IPS-20b (cell line): ENCODE results near the gene M6PR.
A peak's percentile ranks its signal among the peaks of the same experiment; 100 is the strongest.

ENCODE experiments used
- H3K27ac ChIP-seq: one replicate; pipeline ENCODE4 v1.5.1; 2013; ENCODE audit warnings: low read length
- H3K27me3 ChIP-seq: 2 replicates; pipeline ENCODE4 v1.6.1; 2013; ENCODE audit warnings: mild to moderate bottlenecking, low read length, inconsistent platforms; ENCODE audit not compliant: insufficient read depth
- H3K36me3 ChIP-seq: 2 replicates; pipeline ENCODE4 v1.6.1; 2013; ENCODE audit warnings: low read depth, mild to moderate bottlenecking, inconsistent platforms, low read length, moderate library complexity; ENCODE audit not compliant: insufficient read depth
- H3K4me1 ChIP-seq: 2 replicates; pipeline ENCODE4 v1.6.1; 2013; ENCODE audit warnings: mild to moderate bottlenecking, control low read depth, inconsistent platforms, low read length, moderate library complexity; ENCODE audit not compliant: insufficient read depth
- H3K4me3 ChIP-seq: 2 replicates; pipeline ENCODE4 v1.5.1; 2013; ENCODE audit warnings: mild to moderate bottlenecking, low read length, inconsistent platforms
- H3K9ac ChIP-seq: 2 replicates; pipeline ENCODE4 v1.6.1; 2013; ENCODE audit warnings: low read depth, mild to moderate bottlenecking, inconsistent platforms, low read length, moderate library complexity
- H3K9me3 ChIP-seq: 2 replicates; pipeline ENCODE4 v1.6.1; 2013; ENCODE audit warnings: mild to moderate bottlenecking, low read depth, low read length, inconsistent platforms; ENCODE audit not compliant: insufficient read depth

The M6PR gene

GRCh38 chr12:8949342-8950220 is at the start of gene M6PR:
M6PR (minus strand) TSS chr12:8949645; CDS start chr12:8946404, 3,241 bp downstream.
- H3K27ac ChIP-seq, result peak within 1 kb of the TSS; percentile 98
- H3K4me3 ChIP-seq, result peak within 1 kb of the TSS; percentile 98
- peak within 1 kb of the TSS; percentile 94 for H3K9ac ChIP-seq
- peaks cover 34% of the 10 kb centered on the region for H3K36me3 ChIP-seq
- H3K27me3 ChIP-seq, result no peaks in the 10 kb centered on the region
- H3K9me3 ChIP-seq, result peaks cover 8% of the 10 kb centered on the region; the same call in 1 of the 2 replicates
- no peaks in the 10 kb centered on the region for H3K4me1 ChIP-seq

GRCh38 chr12:8996682-8997405 is 47.4 kb upstream of the M6PR start:
- no peak overlapping the region for H3K27ac ChIP-seq
- H3K4me1 ChIP-seq, result no peaks in the 10 kb centered on the region
- no peak overlapping the region for H3K9ac ChIP-seq
- no peaks in the 10 kb centered on the region for H3K27me3 ChIP-seq
- H3K36me3 ChIP-seq, result no peaks in the 10 kb centered on the region
- H3K9me3 ChIP-seq, result no peaks in the 10 kb centered on the region
- H3K4me3 ChIP-seq, result no peak overlapping the region

- Histone ChIP-seq H3K4me3 (no peak overlapping the region), H3K36me3 (no peaks in the 10 kb centered on the region), H3K27ac (no peak overlapping the region), H3K27me3 (no peaks in the 10 kb centered on the region), H3K4me1 (no peaks in the 10 kb centered on the region), H3K9me3 (no peaks in the 10 kb centered on the region), H3K9ac (no peak overlapping the region)
Measured at GRCh38 chr12:8995021-8995775, 45.8 kb upstream of the M6PR start.

GRCh38 chr12:8993827-8994226 is 44.4 kb upstream of the M6PR start:
- Histone ChIP-seq H3K36me3 (no peaks in the 10 kb centered on the region), H3K27me3 (no peaks in the 10 kb centered on the region), H3K9me3 (no peaks in the 10 kb centered on the region), H3K27ac (no peak overlapping the region), H3K4me3 (no peak overlapping the region), H3K4me1 (no peaks in the 10 kb centered on the region), H3K9ac (no peak overlapping the region)

GRCh38 chr12:8991371-8992345 is 42.2 kb upstream of the M6PR start:
- Histone ChIP-seq H3K4me1 (no peaks in the 10 kb centered on the region), H3K9me3 (no peaks in the 10 kb centered on the region), H3K27me3 (no peaks in the 10 kb centered on the region)

GRCh38 chr12:8989413-8989812 is 40.0 kb upstream of the M6PR start, which contains the start of gene KLRG1:
KLRG1 (plus strand) TSS chr12:8989546; CDS start chr12:8989636, 90 bp downstream.
- no peak within 1 kb of the TSS for H3K9ac ChIP-seq
- H3K36me3 ChIP-seq, result no peaks in the 10 kb centered on the region
- no peak within 1 kb of the TSS for H3K4me3 ChIP-seq
- no peaks in the 10 kb centered on the region for H3K4me1 ChIP-seq
- H3K27ac ChIP-seq, result no peak within 1 kb of the TSS
- no peaks in the 10 kb centered on the region for H3K27me3 ChIP-seq
- no peaks in the 10 kb centered on the region for H3K9me3 ChIP-seq

More at GRCh38 chr12:8991371-8992345, 42.2 kb upstream of the M6PR start:
- H3K9ac ChIP-seq, result no peak overlapping the region
- H3K4me3 ChIP-seq, result no peak overlapping the region
- no peaks in the 10 kb centered on the region for H3K36me3 ChIP-seq
- H3K27ac ChIP-seq, result no peak overlapping the region

- H3K4me1 ChIP-seq, result no peaks in the 10 kb centered on the region
- H3K4me3 ChIP-seq, result no peak overlapping the region
- H3K9ac ChIP-seq, result no peak overlapping the region
- no peaks in the 10 kb centered on the region for H3K36me3 ChIP-seq
- no peaks in the 10 kb centered on the region for H3K27me3 ChIP-seq
- H3K27ac ChIP-seq, result no peak overlapping the region
- H3K9me3 ChIP-seq, result no peaks in the 10 kb centered on the region
Measured at GRCh38 chr12:8987685-8988084, 38.2 kb upstream of the M6PR start.

- H3K4me3 ChIP-seq, result no peak overlapping the region
- H3K36me3 ChIP-seq, result no peaks in the 10 kb centered on the region
- H3K27ac ChIP-seq, result no peak overlapping the region
- H3K27me3 ChIP-seq, result no peaks in the 10 kb centered on the region
- H3K4me1 ChIP-seq, result no peaks in the 10 kb centered on the region
- H3K9ac ChIP-seq, result no peak overlapping the region
- H3K9me3 ChIP-seq, result no peaks in the 10 kb centered on the region
Measured at GRCh38 chr12:8987163-8987562, 37.7 kb upstream of the M6PR start.

GRCh38 chr12:8985213-8985754 is 35.8 kb upstream of the M6PR start:
- H3K9me3 ChIP-seq, result no peaks in the 10 kb centered on the region
- H3K27ac ChIP-seq, result no peak overlapping the region
- H3K27me3 ChIP-seq, result no peaks in the 10 kb centered on the region
- H3K4me1 ChIP-seq, result no peaks in the 10 kb centered on the region
- H3K36me3 ChIP-seq, result no peaks in the 10 kb centered on the region
- no peak overlapping the region for H3K4me3 ChIP-seq
- no peak overlapping the region for H3K9ac ChIP-seq

GRCh38 chr12:8980137-8980536 is 30.7 kb upstream of the M6PR start:
- no peak overlapping the region for H3K9ac ChIP-seq
- H3K36me3 ChIP-seq, result no peaks in the 10 kb centered on the region
- H3K9me3 ChIP-seq, result no peaks in the 10 kb centered on the region
- H3K27ac ChIP-seq, result no peak overlapping the region
- no peaks in the 10 kb centered on the region for H3K27me3 ChIP-seq
- H3K4me3 ChIP-seq, result no peak overlapping the region
- no peaks in the 10 kb centered on the region for H3K4me1 ChIP-seq
